IMR-90 (cell line): ENCODE results near the gene PLCH2. TPM values are rescaled to one million over a fixed set of nuclear protein-coding genes. Genes with fewer than 3 reads are reported as not detected.
A peak's percentile ranks its signal among the peaks of the same experiment; 100 is the strongest.

Experiments
- ATAC-seq: fragments of 200-7000 bp; cut with Tn5 transposase; 2 replicates; pipeline ENCODE4 v1.9.1; 2020; ENCODE audit warnings: low read depth, mild to moderate bottlenecking, moderate library complexity
- BruUV-seq: library from RNA; stranded (reverse); fragments of 400-500 nt; replicated peaks from 2 replicates; lab custom pipeline; 2021; lab: Mats Ljungman, UMichigan
- CTCF ChIA-PET: fragments of 300-600 bp; formaldehyde crosslinking; extraction: SDS; loops from one replicate; lab custom pipeline; 2021; ENCODE audit warnings: antibody characterized with exemption; lab: Yijun Ruan, JAX
- POLR2A ChIA-PET: fragments of 300-600 bp; sonication (Branson Sonifier 250); formaldehyde crosslinking; loops from one replicate; lab custom pipeline; 2022; ENCODE audit warnings: antibody characterized with exemption; ENCODE audit not compliant: unreplicated experiment; lab: Charles Lee
- DNase-seq: peaks from one replicate; pipeline ENCODE4 v3.0.0; 2013
- H2AFZ ChIP-seq: replicated peaks from 2 replicates; pipeline ENCODE3; 2013; ENCODE audit warnings: low read length, mild to moderate bottlenecking; ENCODE audit not compliant: poor library complexity
- H2AK5ac ChIP-seq: 2 replicates; pipeline ENCODE4 v1.6.1; 2013; ENCODE audit warnings: low read depth, low read length, inconsistent platforms
- H2AK9ac ChIP-seq: replicated peaks from 2 replicates; pipeline ENCODE3; 2013; ENCODE audit warnings: mild to moderate bottlenecking, low read depth, low read length, moderate library complexity; ENCODE audit not compliant: poor library complexity
- H2BK120ac ChIP-seq: 2 replicates; pipeline ENCODE4 v1.6.1; 2013; ENCODE audit warnings: low read depth, low read length, inconsistent platforms
- H2BK15ac ChIP-seq: 3 replicates; pipeline ENCODE4 v1.6.1; 2013; ENCODE audit warnings: low read depth, low read length, inconsistent platforms
- H2BK20ac ChIP-seq: 2 replicates; pipeline ENCODE4 v1.6.1; 2013; ENCODE audit warnings: low read depth, mild to moderate bottlenecking, inconsistent platforms, low read length, moderate library complexity
- H2BK5ac ChIP-seq: 2 replicates; pipeline ENCODE4 v1.6.1; 2013; ENCODE audit warnings: mild to moderate bottlenecking, low read depth, low read length, inconsistent platforms; ENCODE audit not compliant: poor library complexity, severe bottlenecking
- H3K14ac ChIP-seq: replicated peaks from 2 replicates; pipeline ENCODE4 v1.6.1; 2013; ENCODE audit warnings: low read depth, low read length, inconsistent platforms
- H3K18ac ChIP-seq: 2 replicates; pipeline ENCODE4 v1.6.1; 2013; ENCODE audit warnings: low read depth, low read length, control low read depth
- H3K23ac ChIP-seq: 2 replicates; pipeline ENCODE4 v1.6.1; 2013; ENCODE audit warnings: low read depth, low read length, inconsistent platforms
- H3K27ac ChIP-seq: 2 replicates; pipeline ENCODE4 v1.5.1; 2013; ENCODE audit warnings: mild to moderate bottlenecking, control low read depth, low read length; ENCODE audit not compliant: insufficient read depth
- H3K27me3 ChIP-seq: 2 replicates; pipeline ENCODE4 v1.6.1; 2013; ENCODE audit warnings: low read length; ENCODE audit not compliant: control insufficient read depth, insufficient read depth
- H3K36me3 ChIP-seq: 2 replicates; pipeline ENCODE4 v1.6.1; 2013; ENCODE audit warnings: low read length, mixed read lengths; ENCODE audit not compliant: control insufficient read depth, insufficient read depth
- H3K4ac ChIP-seq: 2 replicates; pipeline ENCODE4 v1.6.1; 2013; ENCODE audit warnings: low read depth, low read length, inconsistent platforms
- H3K4me1 ChIP-seq: 2 replicates; pipeline ENCODE4 v1.6.1; 2013; ENCODE audit warnings: low read length, mixed read lengths; ENCODE audit not compliant: control insufficient read depth, insufficient read depth
- H3K4me2 ChIP-seq: 2 replicates; pipeline ENCODE4 v1.6.1; 2013; ENCODE audit warnings: low read depth, mild to moderate bottlenecking, control low read depth, low read length, moderate library complexity
- H3K4me3 ChIP-seq: 2 replicates; pipeline ENCODE4 v1.5.1; 2013; ENCODE audit warnings: low read depth, mild to moderate bottlenecking, control low read depth, low read length, moderate library complexity; ENCODE audit not compliant: insufficient read depth
- H3K56ac ChIP-seq: 2 replicates; pipeline ENCODE4 v1.6.1; 2013; ENCODE audit warnings: low read length, inconsistent platforms; ENCODE audit not compliant: insufficient read depth; ENCODE audit errors: extremely low read depth
- H3K79me1 ChIP-seq, 2 experiments: 2 replicates each; pipeline ENCODE4 v1.6.1; 2013; ENCODE audit warnings: low read length in 2 of 2, inconsistent platforms in 1 of 2, low read depth in 1 of 2
- H3K9ac ChIP-seq: 2 replicates; pipeline ENCODE4 v1.6.1; 2013; ENCODE audit warnings: low read depth, low read length, control low read depth
- H3K9me1 ChIP-seq: 2 replicates; pipeline ENCODE4 v1.6.1; 2013; ENCODE audit warnings: low read length, inconsistent platforms; ENCODE audit not compliant: insufficient read depth
- H3K9me3 ChIP-seq: 2 replicates; pipeline ENCODE4 v1.6.1; 2013; ENCODE audit warnings: low read length; ENCODE audit not compliant: control insufficient read depth, insufficient read depth
- H4K20me1 ChIP-seq: 2 replicates; pipeline ENCODE4 v1.6.1; 2013; ENCODE audit warnings: low read length, inconsistent platforms; ENCODE audit not compliant: insufficient read depth
- H4K5ac ChIP-seq: 2 replicates; pipeline ENCODE4 v1.6.1; 2013; ENCODE audit warnings: mild to moderate bottlenecking, low read depth, low read length, control low read depth
- H4K8ac ChIP-seq, 2 experiments: 2 replicates each; pipeline ENCODE4 v1.6.1; 2013; ENCODE audit warnings: low read depth in 2 of 2, low read length in 2 of 2, control low read depth in 1 of 2, inconsistent platforms in 1 of 2
- H4K91ac ChIP-seq: 2 replicates; pipeline ENCODE4 v1.6.1; 2013; ENCODE audit warnings: low read depth, low read length, inconsistent platforms; ENCODE audit not compliant: insufficient read depth
- BHLHE40 ChIP-seq: fragments of 150-350 bp; IDR thresholded peaks from 2 replicates; pipeline ENCODE4 v1.6.1; 2016; ENCODE audit warnings: mild to moderate bottlenecking, low read depth, low read length
- CEBPB ChIP-seq: IDR thresholded peaks from 2 replicates; pipeline ENCODE4 v1.6.1; 2012; ENCODE audit warnings: low read depth, low read length, improper control_type of control experiment
- CHD1 ChIP-seq: IDR thresholded peaks from 2 replicates; pipeline ENCODE4 v1.6.1; 2012; ENCODE audit warnings: low read depth, low read length, improper control_type of control experiment
- CTCF ChIP-seq: conservative IDR thresholded peaks from 2 replicates; pipeline ENCODE4 v1.5.1; 2012; ENCODE audit warnings: mild to moderate bottlenecking, low read depth, low read length, improper control_type of control experiment
- FOS ChIP-seq: fragments of 150-350 bp; IDR thresholded peaks from 2 replicates; pipeline ENCODE4 v1.6.1; 2016; ENCODE audit warnings: low read depth, low read length
- MAFK ChIP-seq: IDR thresholded peaks from 2 replicates; pipeline ENCODE4 v1.6.1; 2012; ENCODE audit warnings: low read depth, low read length, improper control_type of control experiment
- MAZ ChIP-seq: IDR thresholded peaks from 2 replicates; pipeline ENCODE4 v1.6.1; 2012; ENCODE audit warnings: low read depth, mild to moderate bottlenecking, low read length, improper control_type of control experiment, moderate library complexity, borderline replicate concordance
- NFE2L2 ChIP-seq: fragments of 150-350 bp; IDR thresholded peaks from 2 replicates; pipeline ENCODE4 v1.6.1; 2016; ENCODE audit warnings: low read depth, mild to moderate bottlenecking, low read length
- POLR2A ChIP-seq: IDR thresholded peaks from 2 replicates; pipeline ENCODE4 v1.6.1; 2012; ENCODE audit warnings: mild to moderate bottlenecking, low read depth, low read length
- RAD21 ChIP-seq: IDR thresholded peaks from 2 replicates; pipeline ENCODE4 v1.6.1; 2012; ENCODE audit warnings: low read length, improper control_type of control experiment
- RCOR1 ChIP-seq: IDR thresholded peaks from 2 replicates; pipeline ENCODE4 v1.6.1; 2012; ENCODE audit warnings: mild to moderate bottlenecking, low read length, improper control_type of control experiment; ENCODE audit not compliant: insufficient replicate concordance
- RFX5 ChIP-seq: IDR thresholded peaks from 2 replicates; pipeline ENCODE4 v1.8.0; 2012; ENCODE audit warnings: low read depth, mild to moderate bottlenecking, low read length, moderate library complexity
- SMC3 ChIP-seq: fragments of 150-350 bp; IDR thresholded peaks from 2 replicates; pipeline ENCODE4 v1.6.1; 2016; ENCODE audit warnings: low read depth, mild to moderate bottlenecking, antibody characterized with exemption, low read length, moderate library complexity
- USF2 ChIP-seq: fragments of 150-350 bp; IDR thresholded peaks from 2 replicates; pipeline ENCODE4 v1.6.1; 2017; ENCODE audit warnings: mild to moderate bottlenecking, antibody characterized with exemption, low read length, low read depth
- WGBS, 2 experiments: methylation state at CpG; one replicate each; pipeline versions ENCODE4 v1.1.5 to v1.1.7; 2013; ENCODE audit warnings: missing lambda C conversion rate in 2 of 2; ENCODE audit not compliant: insufficient read length in 1 of 2; ENCODE audit errors: extremely low coverage in 2 of 2; 5-methylcytosine and 5-hydroxymethylcytosine counted together
- dilution Hi-C: fragments of 300-500 bp; cut with HindIII; formaldehyde crosslinking; loops from one replicate; pipeline ENCODE4 v1.14.3; 2018; ENCODE audit warnings: low sequenced_read_pairs; ENCODE audit not compliant: unreplicated experiment
- in situ Hi-C: fragments of 300-500 bp; cut with MboI; formaldehyde crosslinking; loops from 3 replicates; pipeline ENCODE4 v1.14.3; 2019; ENCODE audit warnings: low sequenced_read_pairs, inconsistent platforms, mixed read lengths
- intact Hi-C: fragments of 100-400 bp; cut with micrococcal nuclease; formaldehyde crosslinking; loops from 2 replicates; pipeline ENCODE4 v1.10.0; 2022
- polyA plus RNA-seq, 3 experiments: library from polyadenylated mRNA; depleted of rRNA; stranded (reverse); fragments of >200 nt; gene quantifications; 2 replicates each; pipeline ENCODE4 v1.2.3, GENCODE V29; 2012; ENCODE audit warnings: low replicate concordance in 1 of 3
- total RNA-seq: library from RNA; depleted of rRNA; stranded (reverse); fragments of >200 nt; gene quantifications from 2 replicates; pipeline ENCODE4 v1.2.3, GENCODE V29; 2012
- TF ChIP-seq, protein P1 (sequence below): fragments of 150-350 bp; IDR thresholded peaks from 2 replicates; pipeline ENCODE4 v1.6.1; 2016; ENCODE audit warnings: low read depth, mild to moderate bottlenecking, low read length, moderate library complexity, borderline replicate concordance

PLCH2 gene
- total and polyA plus RNA-seq, 2 of the 4 experiments (the other 2 are of a cell fraction), result 0.18 to 1.9 TPM

DNA sequence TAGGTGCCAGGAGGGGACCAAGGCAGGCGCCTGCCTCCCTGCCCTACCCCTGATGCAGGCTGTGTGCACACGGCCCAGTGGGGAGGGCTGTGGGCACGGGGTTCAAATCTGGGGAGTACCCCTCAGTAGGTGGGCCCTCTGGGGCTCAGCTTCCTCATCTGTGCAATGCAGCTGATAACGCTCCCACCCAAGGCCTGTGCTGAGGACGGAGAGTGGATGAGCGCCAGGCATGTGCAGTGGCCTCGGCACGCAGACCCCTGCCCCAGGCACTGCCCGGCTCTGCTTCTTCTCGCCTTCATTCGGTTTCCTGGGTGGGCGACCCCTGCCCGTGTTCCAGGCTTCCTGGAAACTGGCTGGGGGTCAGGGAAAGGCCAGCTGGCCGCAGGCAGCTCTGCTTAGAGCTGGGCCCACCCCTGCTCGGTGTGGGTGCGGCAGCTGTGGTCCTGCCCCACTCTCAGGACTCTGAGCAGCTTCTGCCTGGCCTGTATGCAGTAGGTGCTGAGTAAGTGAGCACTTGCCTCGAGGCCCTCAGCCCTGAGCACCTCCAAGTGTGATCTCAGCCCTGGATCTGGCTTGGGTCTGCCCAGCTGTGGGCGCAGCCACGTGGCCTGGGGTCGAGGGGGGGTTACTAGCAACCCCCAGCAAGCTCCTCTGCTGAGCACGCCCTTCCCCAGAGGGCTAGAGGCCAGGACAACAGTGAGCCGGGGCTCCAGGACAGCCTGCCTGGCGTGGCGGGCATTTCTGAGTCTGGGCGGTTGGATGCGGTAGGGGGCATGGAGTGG lies 68.2 kb downstream of the PLCH2 start:
- Histone ChIP-seq H3K4me3 (no peak overlapping the region), H2AK9ac (peak overlapping the region; percentile 82), H3K56ac (no peak overlapping the region), H3K4me1 (peaks cover 10% of the 10 kb centered on the region), H2BK120ac (no peak overlapping the region), H4K91ac (no peak overlapping the region; the same call in 1 of the 2 replicates), H3K14ac (no peak overlapping the region), H2BK15ac (no peak overlapping the region), H2BK20ac (no peak overlapping the region), H3K79me1 (peaks cover 0 to 10% of the 10 kb centered on the region in 2 experiments; a peak in 1 of 4 replicates), H2BK5ac (no peak overlapping the region), H3K9me3 (no peaks in the 10 kb centered on the region), H2AK5ac (0 out of 2 replicates have a peak overlapping the region, but pooled peaks have one; percentile 16), H4K8ac (no peak overlapping the region), H3K4me2 (no peak overlapping the region), H3K4ac (no peak overlapping the region), H3K27ac (no peak overlapping the region), H3K36me3 (no peaks in the 10 kb centered on the region), H3K9me1 (no peaks in the 10 kb centered on the region), H3K23ac (no peak overlapping the region), H3K9ac (no peak overlapping the region), H4K20me1 (0 out of 2 replicates have a peak, but pooled peaks cover 3% of the 10 kb centered on the region), H3K18ac (no peak overlapping the region), H3K27me3 (peaks cover 2% of the 10 kb centered on the region; the same call in 1 of the 2 replicates), H4K5ac (no peak overlapping the region), H2AFZ (peak overlapping the region; percentile 71)
- 63% methylated on average over 11 of the region's 26 CpGs; no CpG with 5 or more reads in 1 of the 2 experiments for WGBS, 2 experiments
- ATAC-seq, result no peak
- in situ Hi-C loops, result loop anchor here (5.0 to 25.0 kb wide), 2 partner anchors 132 to 357 kb away; partner anchors contain the start of genes FAAP20 and PEX10
- DNase-seq, result no peak
- no TSS peak for BruUV-seq
- CTCF ChIA-PET, result no interaction called here
- intact Hi-C loops, result no loop called here
- dilution Hi-C loops, result no loop called here
- POLR2A ChIA-PET, result no interaction called here
- no peak for TF ChIP-seq RCOR1
- TF ChIP-seq, protein P1, sequence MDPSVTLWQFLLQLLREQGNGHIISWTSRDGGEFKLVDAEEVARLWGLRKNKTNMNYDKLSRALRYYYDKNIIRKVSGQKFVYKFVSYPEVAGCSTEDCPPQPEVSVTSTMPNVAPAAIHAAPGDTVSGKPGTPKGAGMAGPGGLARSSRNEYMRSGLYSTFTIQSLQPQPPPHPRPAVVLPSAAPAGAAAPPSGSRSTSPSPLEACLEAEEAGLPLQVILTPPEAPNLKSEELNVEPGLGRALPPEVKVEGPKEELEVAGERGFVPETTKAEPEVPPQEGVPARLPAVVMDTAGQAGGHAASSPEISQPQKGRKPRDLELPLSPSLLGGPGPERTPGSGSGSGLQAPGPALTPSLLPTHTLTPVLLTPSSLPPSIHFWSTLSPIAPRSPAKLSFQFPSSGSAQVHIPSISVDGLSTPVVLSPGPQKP, result no peak
- no peak for TF ChIP-seq USF2
- no peak for TF ChIP-seq SMC3
- no peak for TF ChIP-seq CHD1
- no peak for TF ChIP-seq CEBPB
- no peak for TF ChIP-seq MAFK
- no peak for TF ChIP-seq RFX5
- no peak for TF ChIP-seq MAZ
- TF ChIP-seq POLR2A, result no peak
- TF ChIP-seq CTCF, result no peak
- TF ChIP-seq FOS, result no peak
- TF ChIP-seq RAD21, result no peak
- TF ChIP-seq NFE2L2, result no peak
- no peak for TF ChIP-seq BHLHE40
